ENCODE results near the gene CISD1. TPM values are rescaled to one million over a fixed set of nuclear protein-coding genes. Genes with fewer than 3 reads are reported as not detected.

Gene CISD1
- total RNA-seq, 4 donors from 2014 or later = 3.7 to 14.2 (median 6.7) TPM

GRCh38 chr10:58326967-58327381 lies 58.0 kb downstream of the CISD1 start:
- Histone ChIP-seq H3K4me3 (peak overlapping the region in 1 of 4 donors; percentile 32), H3K9me3 (no peaks in the 10 kb centered on the region), H3K4me1 (no peaks in the 10 kb centered on the region), H3K27me3 (no peaks in the 10 kb centered on the region), H3K36me3 (no peaks in the 10 kb centered on the region), H3K27ac (no peak overlapping the region)
- DNase-seq (ENCODE audit: low spot score in 2 of 2) = peak in 1 of 2 donors; percentile 12
- TF ChIP-seq POLR2A (IDR thresholded peaks at IDR 0.05) (no peak), CTCF (IDR thresholded peaks at IDR 0.05) (no peak), EP300 (IDR thresholded peaks at IDR 0.05) (no peak)
- WGBS, 2 donors = 34 to 43% methylated on average over 19 to 23 of the region's 25 CpGs

- H3K9me3 ChIP-seq = no peaks in the 10 kb centered on the region
- H3K4me3 ChIP-seq = no peak overlapping the region
- TF ChIP-seq POLR2A (IDR thresholded peaks at IDR 0.05) = no peak
- no peak for TF ChIP-seq EP300 (IDR thresholded peaks at IDR 0.05)
- no peak for TF ChIP-seq CTCF (IDR thresholded peaks at IDR 0.05)
- no peaks in the 10 kb centered on the region for H3K36me3 ChIP-seq
- 100% methylated on average over 1 of the region's 1 CpG for WGBS, 2 donors
- no peaks in the 10 kb centered on the region for H3K27me3 ChIP-seq
- H3K27ac ChIP-seq = no peak overlapping the region
- no peak for DNase-seq (ENCODE audit: low spot score in 2 of 2)
- no peaks in the 10 kb centered on the region for H3K4me1 ChIP-seq
These were observed 59.3 kb downstream of the CISD1 start for GRCh38 chr10:58328233-58328632.

GRCh38 chr10:58330431-58330830 lies 61.5 kb downstream of the CISD1 start:
- no peak overlapping the region for H3K27ac ChIP-seq
- no peaks in the 10 kb centered on the region for H3K27me3 ChIP-seq
- DNase-seq (ENCODE audit: low spot score in 2 of 2) = no peak
- TF ChIP-seq CTCF (IDR thresholded peaks at IDR 0.05) = no peak
- TF ChIP-seq POLR2A (IDR thresholded peaks at IDR 0.05) = no peak
- no peak for TF ChIP-seq EP300 (IDR thresholded peaks at IDR 0.05)
- 83 to 86% methylated on average over 1 of the region's 1 CpG for WGBS, 2 donors
- H3K4me3 ChIP-seq = no peak overlapping the region
- no peaks in the 10 kb centered on the region for H3K9me3 ChIP-seq
- H3K36me3 ChIP-seq = no peaks in the 10 kb centered on the region
- H3K4me1 ChIP-seq = peaks cover 0 to 5% (median 2%) of the 10 kb centered on the region in 4 donors

- WGBS, 2 donors = 84 to 86% methylated on average over 2 of the region's 2 CpGs
- no peak overlapping the region for H3K27ac ChIP-seq
- DNase-seq (ENCODE audit: low spot score in 2 of 2) = no peak
- no peaks in the 10 kb centered on the region for H3K36me3 ChIP-seq
- peaks cover 0 to 14% (median 9%) of the 10 kb centered on the region in 4 donors for H3K4me1 ChIP-seq
- no peaks in the 10 kb centered on the region for H3K9me3 ChIP-seq
- H3K4me3 ChIP-seq = no peak overlapping the region
- no peaks in the 10 kb centered on the region for H3K27me3 ChIP-seq
- TF ChIP-seq POLR2A (IDR thresholded peaks at IDR 0.05) = no peak
- no peak for TF ChIP-seq EP300 (IDR thresholded peaks at IDR 0.05)
- TF ChIP-seq CTCF (IDR thresholded peaks at IDR 0.05) = no peak
These were observed 62.7 kb downstream of the CISD1 start for GRCh38 chr10:58331646-58332045.

- 0% methylated on average over 14 to 42 of the region's 49 CpGs for WGBS, 2 donors
- Histone ChIP-seq H3K36me3 (no peaks in the 10 kb centered on the region), H3K4me3 (peak within 1 kb of the TSS; percentile 75 to 95 (median 84)), H3K9me3 (no peaks in the 10 kb centered on the region), H3K27ac (peak within 1 kb of the TSS; percentile 62 to 88 (median 85)), H3K4me1 (peaks cover 0 to 32% (median 9%) of the 10 kb centered on the region in 4 donors), H3K27me3 (no peaks in the 10 kb centered on the region)
- peak; percentile 75 to 80 for DNase-seq (ENCODE audit: low spot score in 2 of 2)
- TF ChIP-seq EP300 (IDR thresholded peaks at IDR 0.05) (peak in 1 of 2 donors; percentile 94), POLR2A (IDR thresholded peaks at IDR 0.05) (peak; percentile 74 to 84), CTCF (IDR thresholded peaks at IDR 0.05) (peak in 2 of 5 experiments; percentile 16 to 27)
These were observed 65.9 kb downstream of the CISD1 start, which contains the start of gene UBE2D1 for GRCh38 chr10:58334817-58335305. UBE2D1 (plus strand) TSS chr10:58335006; CDS start chr10:58335202, 196 bp downstream.
